Esophagus muscularis mucosa (tissue), 4 donors: ENCODE results near the gene CISD3. TPM values are rescaled to one million over a fixed set of nuclear protein-coding genes. Genes with fewer than 3 reads are reported as not detected.
A peak's percentile ranks its signal among the peaks of the same experiment; 100 is the strongest.

Source experiments
- DNase-seq: peaks from one replicate; pipeline ENCODE4 v3.0.0-alpha.2; 2017; ENCODE audit errors: extremely low spot score
- H3K27ac ChIP-seq, 4 donors: fragments of 200-600 bp; sonication (generic); replicated peaks in 1 of 4; 1 replicate in 3 of 4; 2 replicates in 1 of 4; pipeline ENCODE4 v1.5.1; 2016 to 2019; ENCODE audit warnings: mild to moderate bottlenecking in 1 of 4
- H3K27me3 ChIP-seq, 4 donors: fragments of 200-600 bp; sonication (generic); one replicate each; pipeline versions ENCODE4 v1.5.1 to v1.6.0; 2016 to 2019
- H3K36me3 ChIP-seq, 4 donors: fragments of 200-600 bp; sonication (generic); one replicate each; pipeline ENCODE4 v1.5.1; 2016 to 2019
- H3K4me1 ChIP-seq, 4 donors: fragments of 200-600 bp; sonication (generic); one replicate each; pipeline ENCODE4 v1.5.1; 2016 to 2019
- H3K4me3 ChIP-seq, 4 donors: fragments of 200-600 bp; sonication (generic); 1 replicate in 2 of 4; 2 replicates in 2 of 4; pipeline ENCODE4 v1.5.1; 2016 to 2019; ENCODE audit warnings: mild to moderate bottlenecking in 4 of 4, moderate library complexity in 1 of 4
- H3K9me3 ChIP-seq, 4 donors: fragments of 200-600 bp; sonication (generic); 1 replicate in 3 of 4; 2 replicates in 1 of 4; pipeline ENCODE4 v1.5.1; 2016 to 2019
- CTCF ChIP-seq, 3 experiments: fragments of 200-600 bp in 2 of 3; fragments of 450-650 bp in 1 of 3; sonication (generic) in 2 of 3; IDR thresholded peaks; one replicate each; pipeline ENCODE4 v1.5.1; 2017 to 2019; ENCODE audit warnings: antibody characterized with exemption in 3 of 3, mild to moderate bottlenecking in 2 of 3, moderate library complexity in 1 of 3
- EP300 ChIP-seq: sonication (generic); formaldehyde crosslinking; IDR thresholded peaks from one replicate; pipeline ENCODE4 v1.6.1; 2017; ENCODE audit warnings: antibody characterized with exemption
- POLR2A ChIP-seq: fragments of 450-650 bp; IDR thresholded peaks from one replicate; pipeline ENCODE4 v1.6.1; 2017; ENCODE audit warnings: antibody characterized with exemption, moderate library complexity, mild to moderate bottlenecking, low read depth
- POLR2AphosphoS5 ChIP-seq, 2 donors: sonication (generic); formaldehyde crosslinking; IDR thresholded peaks; one replicate each; pipeline ENCODE4 v1.6.1; 2017; ENCODE audit warnings: antibody characterized with exemption in 2 of 2
- WGBS: methylation state at CpG from one replicate; pipeline ENCODE4 v1.1.5; 2018; 5-methylcytosine and 5-hydroxymethylcytosine counted together
- intact Hi-C: fragments of 100-400 bp; cut with DNase I; formaldehyde crosslinking; loops from one replicate; pipeline ENCODE4 v1.15.1; 2023
- total RNA-seq, 4 donors: library from RNA; depleted of rRNA; stranded (reverse); fragments of >200 nt; gene quantifications; one replicate each; pipeline versions ENCODE4 v1.1.0 to v1.2.1, GENCODE V29; 2016

The CISD3 gene
- total RNA-seq, 4 donors from 2014 or later, result 10.1 to 18.5 (median 18.0) TPM

GRCh38 chr17:38703742-38704605 is 26.2 kb upstream of the CISD3 start:
- peaks cover 0 to 18% (median 15%) of the 10 kb centered on the region in 4 donors for H3K36me3 ChIP-seq
- peaks cover 22 to 59% (median 54%) of the 10 kb centered on the region in 4 donors for H3K4me1 ChIP-seq
- H3K27me3 ChIP-seq, result no peaks in the 10 kb centered on the region
- intact Hi-C loops, result loop anchor here (5.0 kb wide), 1 partner anchor 43 kb away; the partner anchor contains the start of gene PCGF2
- peak; percentile 94 for DNase-seq
- TF ChIP-seq POLR2AphosphoS5 (IDR thresholded peaks at IDR 0.05) (peak; percentile 53 to 73), POLR2A (no peak)
- H3K27ac ChIP-seq, result peak overlapping the region; percentile 94 to 98 (median 96)
- H3K9me3 ChIP-seq, result no peaks in the 10 kb centered on the region
- 3% methylated on average over 24 of the region's 50 CpGs for WGBS
- H3K4me3 ChIP-seq, result peak overlapping the region; percentile 67 to 99 (median 90)

DNA sequence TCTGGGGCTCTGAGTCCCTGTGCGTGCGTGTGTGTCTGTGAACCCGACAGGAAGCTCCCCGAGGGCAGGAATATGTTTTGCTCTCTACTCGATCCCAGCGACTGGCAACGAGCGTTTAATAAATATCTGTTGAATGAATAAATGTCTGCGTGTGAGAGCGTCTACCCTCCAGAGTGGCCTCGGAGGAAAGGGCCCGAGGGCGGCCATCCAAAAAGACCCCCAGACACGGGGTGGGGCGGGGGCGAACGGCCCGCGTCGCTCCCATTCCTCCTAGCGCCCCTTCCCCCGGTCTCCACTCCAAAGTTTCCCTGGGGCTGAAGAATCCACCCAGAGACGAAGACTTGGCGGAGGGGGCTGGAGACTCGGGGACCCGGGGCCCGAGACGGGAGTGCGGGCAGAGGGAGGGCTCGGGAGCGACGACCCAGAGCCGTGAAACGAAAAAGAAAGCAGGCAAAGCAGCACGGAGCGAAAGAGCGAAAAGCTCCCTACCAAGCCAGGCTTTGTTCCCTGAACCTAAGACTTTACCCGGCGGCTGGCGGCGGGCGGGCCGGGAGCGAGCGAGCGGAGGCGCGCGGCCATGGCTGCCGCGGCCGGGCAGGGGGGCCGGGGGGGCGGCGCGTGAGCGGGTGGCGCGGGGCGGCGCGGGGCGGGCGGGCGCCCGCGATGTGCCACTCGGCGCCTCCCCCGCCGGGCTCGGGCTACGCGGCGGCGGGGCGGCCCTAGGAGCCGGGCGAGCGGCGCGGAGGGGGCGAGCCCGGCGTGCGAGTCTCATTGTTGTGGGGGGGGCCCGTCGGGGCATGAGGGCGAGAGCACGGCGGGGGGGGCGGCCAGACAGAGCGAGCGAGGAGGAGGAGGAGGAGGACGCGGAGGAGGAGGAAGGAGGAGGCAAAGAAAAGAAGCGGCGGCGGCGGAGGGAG is 25.3 kb upstream of the CISD3 start, which contains the start of gene MLLT6:
TSS of gene MLLT6 (plus strand) at position 668 of the 917 bp plus-strand sequence. CDS start 360 bp downstream, outside the sequence.
- H3K4me1 ChIP-seq, result peaks cover 22 to 61% (median 54%) of the 10 kb centered on the region in 4 donors
- no peak for DNase-seq
- H3K27ac ChIP-seq, result peak within 1 kb of the TSS; percentile 94 to 98 (median 96)
- no peaks in the 10 kb centered on the region for H3K9me3 ChIP-seq
- peak; percentile 8 for TF ChIP-seq POLR2A
- TF ChIP-seq CTCF (IDR thresholded peaks at IDR 0.05), result no peak
- TF ChIP-seq EP300, result no peak
- peak; percentile 46 to 58 for TF ChIP-seq POLR2AphosphoS5 (IDR thresholded peaks at IDR 0.05)
- no peaks in the 10 kb centered on the region for H3K27me3 ChIP-seq
- under 1% methylated on average over 70 of the region's 100 CpGs for WGBS
- peaks cover 7 to 27% (median 24%) of the 10 kb centered on the region in 4 donors for H3K36me3 ChIP-seq
- intact Hi-C loops, result loop anchor here (5.0 kb wide), 1 partner anchor 42 kb away; the partner anchor contains the start of gene PCGF2
- H3K4me3 ChIP-seq, result peak within 1 kb of the TSS; percentile 67 to 99 (median 90)

GRCh38 chr17:38705523-38705802 is 24.7 kb upstream of the CISD3 start:
- DNase-seq, result no peak
- H3K36me3 ChIP-seq, result peaks cover 7 to 33% (median 28%) of the 10 kb centered on the region in 4 donors
- no peaks in the 10 kb centered on the region for H3K9me3 ChIP-seq
- H3K4me1 ChIP-seq, result peaks cover 22 to 61% (median 54%) of the 10 kb centered on the region in 4 donors
- 3% methylated on average over 8 of the region's 32 CpGs for WGBS
- no peaks in the 10 kb centered on the region for H3K27me3 ChIP-seq
- TF ChIP-seq POLR2A (no peak), POLR2AphosphoS5 (IDR thresholded peaks at IDR 0.05) (no peak), EP300 (no peak), CTCF (IDR thresholded peaks at IDR 0.05) (no peak)
- peak overlapping the region; percentile 67 to 99 (median 90) for H3K4me3 ChIP-seq
- peak overlapping the region; percentile 94 to 98 (median 96) for H3K27ac ChIP-seq
- intact Hi-C loops, result no loop called here

GRCh38 chr17:38705803-38706504 is 24.2 kb upstream of the CISD3 start:
- no peak for DNase-seq
- H3K4me3 ChIP-seq, result peak overlapping the region; percentile 67 to 99 (median 90)
- WGBS, result 0% methylated on average over 22 of the region's 38 CpGs
- H3K36me3 ChIP-seq, result peaks cover 7 to 38% (median 31%) of the 10 kb centered on the region in 4 donors
- intact Hi-C loops, result no loop called here
- peaks cover 22 to 59% (median 54%) of the 10 kb centered on the region in 4 donors for H3K4me1 ChIP-seq
- peak overlapping the region; percentile 94 to 98 (median 96) for H3K27ac ChIP-seq
- no peaks in the 10 kb centered on the region for H3K27me3 ChIP-seq
- TF ChIP-seq EP300 (no peak), CTCF (IDR thresholded peaks at IDR 0.05) (no peak), POLR2A (no peak), POLR2AphosphoS5 (IDR thresholded peaks at IDR 0.05) (peak; percentile 18 to 37)
- H3K9me3 ChIP-seq, result no peaks in the 10 kb centered on the region
